Neural cell (in vitro differentiated cells): ENCODE results near the gene PPAN.

ENCODE experiments used
- CTCF ChIP-seq: fragments of 450-650 bp; IDR thresholded peaks from 2 replicates; pipeline ENCODE4 v1.5.1; 2014; ENCODE audit warnings: antibody characterized with exemption, mild to moderate bottlenecking, moderate library complexity; ENCODE audit not compliant: poor library complexity, severe bottlenecking
- EP300 ChIP-seq: fragments of 450-650 bp; conservative IDR thresholded peaks from 2 replicates; pipeline ENCODE4 v1.6.1; 2014; ENCODE audit warnings: antibody characterized with exemption, mild to moderate bottlenecking, moderate library complexity; ENCODE audit not compliant: poor library complexity, severe bottlenecking
- EZH2 ChIP-seq: fragments of 200-600, 300-800 bp; shearing (Covaris generic), sonication (generic); IDR thresholded peaks from 2 replicates; pipeline ENCODE4 v1.6.1; 2014; ENCODE audit warnings: antibody characterized with exemption, low read length, borderline replicate concordance, mild to moderate bottlenecking; ENCODE audit not compliant: insufficient read depth, poor library complexity, severe bottlenecking
- POLR2AphosphoS5 ChIP-seq: IDR thresholded peaks from 2 replicates; pipeline ENCODE4 v1.6.1; 2012
- RAD21 ChIP-seq: fragments of 450-650 bp; conservative IDR thresholded peaks from 2 replicates; pipeline ENCODE4 v1.6.1; 2014; ENCODE audit warnings: antibody characterized with exemption, mild to moderate bottlenecking, moderate library complexity
- REST ChIP-seq: IDR thresholded peaks from 2 replicates; pipeline ENCODE4 v1.6.1; 2012; ENCODE audit warnings: borderline replicate concordance
- SMC3 ChIP-seq: fragments of 450-650 bp; conservative IDR thresholded peaks from 2 replicates; pipeline ENCODE4 v1.6.1; 2014; ENCODE audit warnings: antibody characterized with exemption, mild to moderate bottlenecking, moderate library complexity; ENCODE audit not compliant: poor library complexity
- TAF1 ChIP-seq: IDR thresholded peaks from 2 replicates; pipeline ENCODE4 v1.6.1; 2012; ENCODE audit warnings: low read depth

DNA sequence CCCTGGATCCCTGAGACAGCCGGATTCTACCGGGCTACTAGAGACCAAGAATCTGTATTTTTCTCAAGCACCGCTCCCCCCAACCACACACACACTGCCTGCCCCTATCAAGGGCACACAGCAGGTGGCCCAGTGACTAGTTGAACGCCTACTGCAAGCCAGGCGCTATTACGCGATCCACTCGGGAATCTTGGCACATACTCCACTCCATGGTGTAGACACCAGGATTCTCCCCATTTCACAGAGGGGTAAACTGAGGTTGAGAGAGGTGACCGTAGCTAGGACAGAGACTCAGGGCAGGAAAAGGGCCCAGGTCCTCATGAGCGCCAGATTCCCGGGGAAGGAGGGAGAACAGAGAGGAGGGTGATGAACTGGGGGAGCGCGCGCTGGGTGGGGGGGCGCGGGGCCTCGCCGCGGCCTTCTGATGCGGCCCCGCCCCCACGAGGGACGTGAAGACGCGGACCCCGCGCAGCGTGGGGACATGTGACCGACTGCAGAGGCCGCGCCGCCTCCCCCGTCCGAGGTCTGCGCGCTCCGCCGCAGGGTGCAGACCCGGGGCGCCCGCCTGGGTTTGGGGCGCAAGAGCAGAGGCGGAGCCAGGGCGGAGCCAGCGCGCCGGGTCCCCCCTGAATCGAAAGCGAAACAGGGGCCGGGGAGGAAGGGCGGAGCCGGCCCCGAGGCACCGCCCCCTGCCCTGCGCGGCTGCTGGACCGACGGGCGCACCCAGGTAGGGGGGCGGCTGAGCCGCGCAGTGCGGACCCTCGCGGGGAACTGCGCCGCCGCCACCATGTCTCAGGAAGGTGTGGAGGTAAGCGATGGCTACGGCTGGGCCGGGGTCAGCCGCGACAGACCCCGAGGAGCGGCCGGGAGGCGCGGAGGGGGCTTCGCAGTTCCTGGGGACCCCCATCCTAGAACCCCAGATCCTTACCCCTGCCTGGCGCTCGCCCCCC is 20.2 kb upstream of the PPAN start, which contains the start of gene SHFL:
- no peak for TF ChIP-seq EP300
- TF ChIP-seq RAD21: no peak
- TF ChIP-seq CTCF: no peak
- no peak for TF ChIP-seq EZH2
- no peak for TF ChIP-seq SMC3
- no peak for TF ChIP-seq TAF1
- TF ChIP-seq REST: no peak
- no peak for TF ChIP-seq POLR2AphosphoS5
